Adrenal gland (tissue), 12 donors: ENCODE data around the gene COX11. TPM values are rescaled to one million over a fixed set of nuclear protein-coding genes. Genes with fewer than 3 reads are reported as not detected.

Source experiments
- DNase-seq, 7 donors: peaks; one replicate each; pipeline ENCODE4 v3.0.0-alpha.2; 2019 to 2020
- H3K27ac ChIP-seq, 5 donors: fragments of 200-600 bp; sonication (generic) in 4 of 5; 1 replicate in 3 of 5; 2 replicates in 2 of 5; pipeline versions ENCODE4 v1.5.1 to v1.8.0; 2016 to 2020; ENCODE audit warnings: mild to moderate bottlenecking in 1 of 5
- H3K27me3 ChIP-seq: fragments of 200-600 bp; 2 replicates; pipeline ENCODE4 v1.8.0; 2021
- H3K36me3 ChIP-seq, 2 donors: fragments of 200-600 bp; replicated peaks in 1 of 2; 1 replicate in 1 of 2; 2 replicates in 1 of 2; pipeline versions ENCODE4 v1.5.1 to v1.8.0; 2018 to 2022
- H3K4me1 ChIP-seq, 2 donors: fragments of 200-600 bp; replicated peaks in 1 of 2; 1 replicate in 1 of 2; 2 replicates in 1 of 2; pipeline versions ENCODE4 v1.5.1 to v1.8.0; 2018 to 2021
- H3K4me3 ChIP-seq, 4 donors: fragments of 200-600 bp; sonication (generic) in 3 of 4; one replicate each; pipeline ENCODE4 v1.5.1; 2016 to 2018
- H3K9me3 ChIP-seq, 3 donors: fragments of 200-600 bp; sonication (generic) in 1 of 3; replicated peaks in 1 of 3; 1 replicate in 2 of 3; 2 replicates in 1 of 3; pipeline versions ENCODE4 v1.5.1 to v1.8.0; 2016 to 2021
- POLR2A ChIP-seq, 2 donors: fragments of 450-650 bp; IDR thresholded peaks; one replicate each; pipeline ENCODE4 v1.6.1; 2017; ENCODE audit warnings: antibody characterized with exemption in 2 of 2, mild to moderate bottlenecking in 2 of 2, moderate library complexity in 1 of 2
- WGBS, 4 donors: extraction: QIAGEN DNeasy Blood & Tissue Kit in 2 of 4; methylation state at CpG; one replicate each; pipeline versions ENCODE4 v1.1.5 to v1.1.7; 2013 to 2017; 5-methylcytosine and 5-hydroxymethylcytosine counted together
- intact Hi-C, 2 donors: fragments of 100-400 bp; cut with DNase I; formaldehyde crosslinking; loops; one replicate each; pipeline versions ENCODE4 v1.14.1 to v1.15.0; 2022 to 2023
- polyA plus RNA-seq, 3 donors: library from polyadenylated mRNA; stranded (reverse); fragments of 200-250 nt in 2 of 3; fragments of 350-450 nt in 1 of 3; fragmentation: Illumina TruSeq in 1 of 3; extraction: RNeasy Lipid Tissue Mini Kit (QIAGEN cat#74804) in 1 of 3; gene quantifications; one replicate each; pipeline ENCODE4 v1.2.3, GENCODE V29; 2013 to 2014
- total RNA-seq, 9 donors: library from RNA; depleted of rRNA in 4 of 9; stranded (reverse); fragments of >200 nt in 4 of 9; fragments of 120-200 nt in 1 of 9; fragmentation: NEBNext Ultra II Directional in 1 of 9; extraction: Animal tissue kit (Norgen Biotek cat#: 25700) in 1 of 9; gene quantifications; one replicate each; pipeline versions ENCODE4 v1.1.0 to v1.2.4, GENCODE V29; 2013 to 2023
- TF ChIP-seq, protein P1 (sequence below), 6 experiments: fragments of 450-650 bp in 4 of 6; fragments of 200-600 bp in 2 of 6; sonication (generic) in 1 of 6; IDR thresholded peaks; 1 replicate in 5 of 6; 2 replicates in 1 of 6; pipeline versions ENCODE4 v1.5.1 to v1.8.0; 2016 to 2021; ENCODE audit warnings: antibody characterized with exemption in 6 of 6, mild to moderate bottlenecking in 2 of 6, moderate library complexity in 1 of 6
- donor health status: healthy with polysubstance abuse.
- donor health status: Bipolar disorder and iron deficiency.
- donor health status: DM: yes; HTN: yes; CAD: no.
- donor health status: DM: no; HTN: no; CAD: no.
- donor health status: DM: no; HTN: no; CAD: no.
- donor health status: DM: yes; HTN: yes; CAD: no.

Gene COX11
- total and polyA plus RNA-seq, 12 donors, result 16.8 to 63.5 (median 50.0) TPM

DNA sequence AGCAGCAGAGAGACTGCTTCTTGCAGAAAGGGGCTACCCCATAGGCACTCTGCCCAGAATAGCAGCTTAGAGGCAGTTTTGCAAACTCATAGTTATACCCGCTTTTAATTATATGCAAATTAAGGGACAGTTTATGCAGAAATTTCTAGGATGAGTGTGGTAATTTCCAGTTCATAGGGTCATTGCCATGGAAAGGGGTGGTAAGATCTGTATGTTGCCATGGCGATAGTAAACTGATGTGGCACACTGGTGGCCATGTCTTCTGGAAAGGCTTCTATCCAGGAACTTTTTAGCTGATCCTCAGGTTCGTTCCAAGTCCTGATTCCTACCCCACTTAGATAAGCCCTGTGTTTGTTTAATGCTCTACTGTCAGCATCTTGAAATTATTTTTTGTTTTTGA is 6.3 kb upstream of the COX11 start:
- DNase-seq, result no peak
- H3K9me3 ChIP-seq, result no peaks in the 10 kb centered on the region
- H3K4me1 ChIP-seq, result peaks cover under 1 to 3% of the 10 kb centered on the region in 2 donors
- intact Hi-C loops, result no loop called here
- H3K36me3 ChIP-seq, result no peaks in the 10 kb centered on the region
- 81 to 90% (median 87%) methylated on average over 2 to 3 of the region's 3 CpGs for WGBS, 4 donors
- no peaks in the 10 kb centered on the region for H3K27me3 ChIP-seq
- no peak overlapping the region for H3K27ac ChIP-seq
- H3K4me3 ChIP-seq, result no peak overlapping the region
- TF ChIP-seq, protein P1, sequence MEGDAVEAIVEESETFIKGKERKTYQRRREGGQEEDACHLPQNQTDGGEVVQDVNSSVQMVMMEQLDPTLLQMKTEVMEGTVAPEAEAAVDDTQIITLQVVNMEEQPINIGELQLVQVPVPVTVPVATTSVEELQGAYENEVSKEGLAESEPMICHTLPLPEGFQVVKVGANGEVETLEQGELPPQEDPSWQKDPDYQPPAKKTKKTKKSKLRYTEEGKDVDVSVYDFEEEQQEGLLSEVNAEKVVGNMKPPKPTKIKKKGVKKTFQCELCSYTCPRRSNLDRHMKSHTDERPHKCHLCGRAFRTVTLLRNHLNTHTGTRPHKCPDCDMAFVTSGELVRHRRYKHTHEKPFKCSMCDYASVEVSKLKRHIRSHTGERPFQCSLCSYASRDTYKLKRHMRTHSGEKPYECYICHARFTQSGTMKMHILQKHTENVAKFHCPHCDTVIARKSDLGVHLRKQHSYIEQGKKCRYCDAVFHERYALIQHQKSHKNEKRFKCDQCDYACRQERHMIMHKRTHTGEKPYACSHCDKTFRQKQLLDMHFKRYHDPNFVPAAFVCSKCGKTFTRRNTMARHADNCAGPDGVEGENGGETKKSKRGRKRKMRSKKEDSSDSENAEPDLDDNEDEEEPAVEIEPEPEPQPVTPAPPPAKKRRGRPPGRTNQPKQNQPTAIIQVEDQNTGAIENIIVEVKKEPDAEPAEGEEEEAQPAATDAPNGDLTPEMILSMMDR (IDR thresholded peaks at IDR 0.05), result no peak
- TF ChIP-seq POLR2A (IDR thresholded peaks at IDR 0.05), result no peak

DNA sequence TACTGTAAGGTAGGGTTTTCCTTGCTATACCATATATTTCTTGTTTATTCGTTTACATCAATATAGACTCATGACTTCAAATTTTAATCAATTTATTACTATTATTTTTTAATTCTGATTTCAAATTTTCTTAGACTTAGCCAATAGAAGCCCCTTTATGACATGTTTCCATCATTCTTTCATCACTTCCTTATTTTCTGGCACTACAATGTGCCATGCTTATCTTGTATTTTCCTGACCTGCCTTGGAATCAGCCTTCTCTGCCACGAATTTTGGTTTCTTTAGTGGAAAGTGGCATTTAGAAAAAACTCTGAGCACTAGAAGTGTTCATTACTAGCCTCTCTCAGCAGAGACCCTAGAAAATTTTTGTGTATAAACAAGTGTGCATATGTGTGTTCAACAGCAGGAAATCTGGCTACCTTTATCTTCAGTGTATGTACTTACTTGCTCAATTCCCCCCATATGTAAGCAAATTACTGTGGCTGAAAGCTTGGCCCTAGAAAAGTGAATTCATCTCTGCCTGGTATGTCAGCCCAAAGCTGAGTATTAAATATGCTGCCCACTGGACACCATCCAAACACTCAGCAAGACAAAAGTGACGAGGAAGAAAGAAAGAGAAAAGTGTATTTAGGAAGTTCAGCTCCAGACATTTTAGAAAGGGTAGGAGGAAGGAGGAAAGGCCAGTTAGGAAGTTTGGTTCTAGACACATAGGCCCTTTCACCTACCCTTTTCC is 4.1 kb upstream of the COX11 start:
- 76 to 86% (median 80%) methylated on average over 3 of the region's 3 CpGs for WGBS, 4 donors
- no peak overlapping the region for H3K27ac ChIP-seq
- TF ChIP-seq, protein P1 (IDR thresholded peaks at IDR 0.05), result no peak
- TF ChIP-seq POLR2A (IDR thresholded peaks at IDR 0.05), result no peak
- intact Hi-C loops, result no loop called here
- H3K27me3 ChIP-seq, result no peaks in the 10 kb centered on the region
- DNase-seq, result no peak
- peaks cover 8 to 10% of the 10 kb centered on the region in 2 donors for H3K4me1 ChIP-seq
- H3K4me3 ChIP-seq, result no peak overlapping the region
- H3K9me3 ChIP-seq, result no peaks in the 10 kb centered on the region
- H3K36me3 ChIP-seq, result no peaks in the 10 kb centered on the region

DNA sequence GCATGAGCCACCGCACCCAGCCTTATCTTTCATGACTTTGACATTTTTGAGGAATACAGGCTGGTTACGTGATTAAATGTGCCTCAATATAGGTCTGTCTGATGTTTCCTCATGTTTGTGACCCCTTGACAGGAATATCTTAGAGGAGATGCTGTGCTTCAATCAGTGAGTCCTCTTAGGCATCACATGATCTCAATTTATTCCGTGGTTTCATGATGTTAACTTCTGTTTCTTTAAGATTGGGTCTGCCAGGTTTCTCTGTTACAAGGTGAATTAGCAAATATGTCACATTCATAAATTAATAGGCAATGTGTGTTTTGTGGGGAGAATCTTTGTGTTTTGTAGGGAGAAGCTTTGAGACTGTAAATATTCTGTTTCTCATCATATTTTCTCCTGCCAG is 3.4 kb upstream of the COX11 start:
- no peaks in the 10 kb centered on the region for H3K36me3 ChIP-seq
- DNase-seq, result no peak
- no peak overlapping the region for H3K4me3 ChIP-seq
- H3K9me3 ChIP-seq, result no peaks in the 10 kb centered on the region
- H3K4me1 ChIP-seq, result peaks cover 14 to 15% of the 10 kb centered on the region in 2 donors
- H3K27ac ChIP-seq, result no peak overlapping the region
- WGBS, 4 donors, result 89 to 95% (median 95%) methylated on average over 3 of the region's 3 CpGs
- no peaks in the 10 kb centered on the region for H3K27me3 ChIP-seq
- intact Hi-C loops, result no loop called here
- TF ChIP-seq, protein P1 (IDR thresholded peaks at IDR 0.05), result no peak
- TF ChIP-seq POLR2A (IDR thresholded peaks at IDR 0.05), result no peak

DNA sequence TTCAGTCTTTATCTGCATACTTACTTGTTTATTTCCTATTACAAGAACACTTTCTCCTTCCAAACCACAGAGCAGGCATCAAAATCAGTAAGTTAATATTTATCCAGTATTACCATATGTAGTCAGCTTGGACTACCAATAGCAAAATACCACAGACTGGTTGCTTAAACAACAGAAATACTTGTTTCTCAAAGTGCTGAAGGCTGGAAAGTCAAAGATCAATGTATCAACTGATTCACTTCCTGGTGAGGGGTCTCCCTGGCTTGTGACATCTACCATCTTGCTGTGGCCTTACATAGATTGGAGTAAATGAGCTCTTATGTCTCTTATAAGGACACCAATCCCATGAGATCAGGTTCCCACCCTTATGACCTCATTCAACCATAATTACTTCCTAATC is 2.7 kb upstream of the COX11 start:
- no peak for TF ChIP-seq POLR2A (IDR thresholded peaks at IDR 0.05)
- TF ChIP-seq, protein P1 (IDR thresholded peaks at IDR 0.05), result no peak
- Histone ChIP-seq H3K36me3 (no peaks in the 10 kb centered on the region), H3K27me3 (no peaks in the 10 kb centered on the region), H3K4me3 (no peak overlapping the region), H3K27ac (no peak overlapping the region), H3K9me3 (no peaks in the 10 kb centered on the region), H3K4me1 (peaks cover 14 to 21% of the 10 kb centered on the region in 2 donors)
- intact Hi-C loops, result no loop called here
- DNase-seq, result no peak
